Endometrium (tissue), 2 donors: ENCODE data around the gene TRIM41.
"Not testable (repeated sequence)": the region's sequence is repeated elsewhere in the genome, so short reads cannot be mapped to it uniquely, and the experiment has no call there.

ENCODE experiments used
- FAIRE-seq: peaks from 2 replicates; lab custom pipeline; 2012; peaks lifted over from hg19 to GRCh38; lab: Jason Lieb, UNC
- donor health status: control.
- donor health status: control.

TRIM41 gene

DNA sequence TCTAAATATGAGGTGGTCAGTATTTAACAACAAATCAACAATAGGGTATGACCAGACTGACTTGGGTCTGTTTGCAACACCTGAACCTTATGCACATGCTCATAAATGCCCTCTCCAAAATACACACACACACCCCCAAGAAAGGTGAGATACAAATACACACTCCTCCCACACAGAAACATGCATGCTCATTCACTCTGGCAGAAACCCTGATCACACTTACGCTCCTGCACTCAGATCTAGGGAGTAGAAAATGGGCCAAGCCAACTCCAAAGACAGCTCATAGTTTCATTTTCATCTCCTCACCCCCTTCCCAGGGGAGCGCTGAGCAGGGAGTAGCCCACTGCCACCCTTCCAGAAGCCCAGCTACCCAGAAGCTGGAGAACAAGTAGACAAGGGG, 29.4 kb upstream of the TRIM41 start:
- FAIRE-seq = no peak

GRCh38 chr5:181194489-181195248, 28.4 kb upstream of the TRIM41 start:
- no peak for FAIRE-seq

DNA sequence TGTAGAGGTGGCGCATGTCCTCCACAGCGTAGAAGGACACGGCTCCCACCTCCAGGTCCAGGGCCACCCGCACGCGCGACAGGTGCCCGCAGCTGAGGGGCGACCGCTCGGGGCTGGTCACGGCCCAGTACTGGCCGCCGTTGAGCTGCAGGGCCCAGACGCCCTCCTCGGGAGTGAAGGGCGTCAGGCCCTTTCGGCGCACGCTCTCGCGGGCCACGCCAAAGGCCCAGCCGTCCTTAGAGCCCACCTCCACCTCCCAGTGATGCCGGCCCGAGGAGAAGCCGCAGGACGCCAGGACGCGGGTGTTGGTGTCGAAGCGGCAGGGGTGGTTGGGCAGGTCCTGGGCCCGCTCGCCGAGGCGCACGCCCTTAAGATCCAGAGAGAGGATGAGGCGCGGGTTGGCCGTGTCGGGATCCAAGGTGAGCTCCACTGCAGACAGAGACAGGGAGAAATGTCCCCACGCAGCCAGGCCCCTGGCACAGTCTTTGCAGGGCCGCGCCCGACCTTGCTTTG, 27.8 kb upstream of the TRIM41 start:
- no peak for FAIRE-seq

DNA sequence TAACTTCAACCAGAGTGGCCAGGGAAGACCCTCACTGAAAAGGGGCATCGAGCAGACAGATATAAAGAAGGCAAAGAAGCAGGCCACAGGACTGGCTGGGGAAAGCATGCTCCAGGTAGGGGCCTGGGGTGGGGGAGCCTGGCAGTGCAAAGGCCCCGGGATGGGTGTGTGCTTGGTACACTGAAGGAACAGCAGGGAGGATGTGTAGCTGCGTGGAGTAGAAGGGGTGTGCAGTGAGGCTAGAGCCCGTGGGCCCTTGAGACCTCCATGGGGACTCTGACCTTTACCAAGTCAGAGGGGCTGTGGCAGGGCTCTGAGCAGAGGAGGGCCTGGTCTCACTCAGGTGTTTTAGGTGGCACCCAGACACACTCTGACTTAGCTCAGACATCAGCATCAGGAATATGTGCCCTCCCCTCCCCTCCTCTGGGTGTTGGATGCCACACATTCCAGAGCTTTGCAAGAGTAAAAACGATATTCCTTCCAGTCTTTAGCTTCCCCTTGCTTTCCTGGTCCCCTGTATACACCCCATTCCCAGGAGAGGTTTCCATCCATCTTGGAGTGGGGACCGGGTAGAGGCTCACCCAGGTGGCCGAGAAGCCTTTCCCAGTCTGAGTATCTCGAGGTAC, 25.6 kb upstream of the TRIM41 start:
- no peak for FAIRE-seq

DNA sequence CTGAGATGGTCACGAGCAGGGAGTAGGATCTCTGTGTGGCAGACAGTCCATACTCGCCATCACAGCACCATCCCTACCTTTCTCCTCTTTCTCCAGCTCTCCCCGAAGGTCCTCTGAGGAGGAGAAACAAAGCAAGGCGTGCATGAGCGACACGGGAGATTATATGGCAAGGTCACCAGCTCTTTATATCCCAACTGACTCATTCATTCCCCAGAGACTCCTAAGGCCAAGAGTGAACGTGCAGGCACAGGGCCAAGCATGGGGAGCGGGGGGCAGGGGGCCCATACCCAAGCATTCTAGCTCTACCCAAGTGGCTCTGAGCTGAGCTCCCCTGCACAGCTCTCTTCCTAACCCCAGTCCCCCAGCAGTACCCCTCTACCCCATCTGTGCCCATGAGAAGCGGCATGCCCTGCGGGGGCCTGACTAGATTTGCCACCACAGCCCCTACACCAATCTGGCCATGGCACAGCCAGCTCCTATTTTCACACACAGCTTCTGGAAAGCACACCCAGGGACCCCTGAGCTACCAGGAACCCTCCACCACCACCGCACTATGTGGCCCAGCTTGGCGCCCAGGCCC, 24.9 kb upstream of the TRIM41 start:
- no peak for FAIRE-seq

GRCh38 chr5:181198905-181199519, 24.1 kb upstream of the TRIM41 start:
- FAIRE-seq = no peak

GRCh38 chr5:181199881-181200638, 23.0 kb upstream of the TRIM41 start:
- FAIRE-seq = no peak

- no peak for FAIRE-seq
Observed at GRCh38 chr5:181200816-181201215, 22.3 kb upstream of the TRIM41 start.

- FAIRE-seq = no peak
Observed at GRCh38 chr5:181203093-181203711, 19.9 kb upstream of the TRIM41 start.

DNA sequence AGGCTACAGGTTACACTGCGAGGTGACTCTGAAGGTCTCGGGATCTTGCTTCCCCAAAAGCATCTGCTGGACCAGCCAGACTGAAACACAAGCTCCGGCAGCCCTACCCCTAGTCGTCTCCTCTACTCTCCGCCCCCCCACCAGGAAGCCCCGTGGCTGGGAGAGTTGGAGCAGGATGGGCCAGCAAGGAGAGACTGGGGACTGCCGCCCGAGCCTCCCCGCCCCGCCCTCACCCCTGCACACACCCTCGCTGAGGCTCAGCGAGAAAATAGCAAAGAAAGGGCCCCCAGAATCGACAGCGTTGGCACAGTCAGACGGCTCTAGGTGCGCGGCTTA, 19.3 kb upstream of the TRIM41 start:
- FAIRE-seq = no peak

- FAIRE-seq = no peak
Observed at GRCh38 chr5:181204113-181204825, 18.8 kb upstream of the TRIM41 start.

DNA sequence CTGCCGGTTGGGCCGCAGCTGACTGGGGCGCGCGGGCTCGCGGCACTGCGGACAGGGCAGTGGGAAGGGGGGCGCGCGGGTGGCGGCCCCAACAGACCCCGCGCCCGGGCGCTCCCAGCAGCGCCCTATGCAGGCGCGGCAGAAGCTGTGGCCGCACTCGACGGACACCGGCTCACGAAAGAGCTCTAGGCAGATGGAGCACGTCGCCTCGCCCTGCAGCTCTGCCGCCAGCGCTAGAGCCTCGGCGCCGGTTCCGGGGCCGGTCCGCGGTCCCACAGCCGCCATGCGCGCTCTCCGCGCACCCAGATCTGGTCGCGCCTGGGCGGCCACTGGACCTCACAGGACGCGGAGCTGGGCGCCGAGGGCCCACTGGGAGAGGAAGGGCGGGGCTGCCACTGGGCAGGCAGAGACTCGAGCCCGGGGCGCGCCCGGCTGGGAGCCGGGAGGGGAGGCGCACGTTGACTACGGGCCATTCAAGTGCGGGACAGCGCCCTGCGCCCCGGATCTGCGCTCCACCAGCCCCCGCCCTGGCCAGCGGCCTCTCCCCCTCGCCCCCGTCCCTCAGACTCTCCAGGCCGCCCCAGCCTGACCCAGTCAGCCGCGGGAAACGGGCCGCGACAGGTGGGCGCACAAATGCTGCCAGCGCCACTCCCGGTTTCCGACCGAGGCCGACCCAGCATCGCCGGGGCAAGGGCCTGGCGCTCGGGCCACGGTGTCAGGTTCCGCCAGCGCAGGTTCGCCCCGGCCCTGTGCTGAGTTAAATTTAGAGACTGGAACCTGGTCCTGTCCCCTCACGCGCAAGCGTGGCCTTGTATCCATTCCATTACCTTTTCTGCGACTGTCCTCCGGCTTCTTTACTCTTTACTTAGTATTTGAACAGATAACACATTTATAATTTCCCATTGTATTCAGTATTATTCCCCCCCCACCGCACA, 18.0 kb upstream of the TRIM41 start, which contains the start of gene TRIM7:
TSS of gene TRIM7 (minus strand) at position 371 of the 935 bp plus-strand sequence. CDS start at position 285, 86 bp downstream.
- no peak for FAIRE-seq

GRCh38 chr5:181205761-181206649, 17.1 kb upstream of the TRIM41 start:
- no peak for FAIRE-seq

DNA sequence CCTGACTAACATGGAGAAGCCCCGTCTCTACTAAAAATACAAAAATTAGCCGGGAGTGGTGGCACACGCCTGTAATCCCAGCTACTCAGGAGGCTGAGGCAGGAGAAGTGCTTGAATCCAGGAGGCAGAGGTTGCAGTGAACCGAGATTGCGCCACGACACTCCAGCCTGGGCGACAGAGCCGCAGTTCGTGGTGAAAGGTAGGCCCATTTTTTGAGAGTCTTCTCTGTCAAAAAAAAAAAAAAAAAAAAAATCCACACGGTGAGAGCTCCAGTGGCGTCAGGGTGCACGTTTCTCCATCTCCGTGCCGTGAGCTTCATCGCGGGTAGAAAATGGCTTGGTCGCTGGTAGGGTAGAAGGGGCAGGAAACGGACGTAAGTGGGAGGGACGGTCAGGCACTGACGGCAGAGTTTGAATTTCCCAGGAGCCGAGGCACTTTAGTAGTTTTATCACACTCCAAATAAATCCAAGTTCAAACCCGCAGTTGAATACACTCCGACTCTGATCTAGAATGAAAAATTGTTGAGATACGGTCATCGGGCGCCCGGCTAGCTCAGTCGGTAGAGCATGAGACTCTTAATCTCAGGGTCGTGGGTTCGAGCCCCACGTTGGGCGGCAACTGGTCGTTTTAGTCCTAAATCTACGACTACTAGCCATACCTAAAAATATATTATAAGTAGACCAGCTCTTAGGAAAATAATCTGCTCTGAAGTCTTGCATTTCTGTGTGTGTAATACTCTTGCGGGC, 15.7 kb upstream of the TRIM41 start:
- FAIRE-seq = no peak

DNA sequence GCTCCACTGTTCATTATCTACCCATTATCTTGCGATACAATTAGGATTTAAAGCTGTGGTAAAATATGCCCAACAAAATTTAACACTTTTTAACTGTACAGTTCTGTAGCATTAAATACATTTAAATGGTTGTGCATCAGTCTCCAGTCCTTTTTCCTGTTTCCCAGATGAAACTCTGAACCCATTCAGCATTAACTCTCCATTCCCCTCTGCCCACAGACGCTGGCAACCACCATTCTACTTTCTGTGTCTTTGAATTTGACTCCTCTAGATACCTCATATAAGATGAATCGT, 15.2 kb upstream of the TRIM41 start:
- no peak for FAIRE-seq

- FAIRE-seq = not testable (repeated sequence)
Observed at GRCh38 chr5:181209006-181209405, 14.1 kb upstream of the TRIM41 start.

DNA sequence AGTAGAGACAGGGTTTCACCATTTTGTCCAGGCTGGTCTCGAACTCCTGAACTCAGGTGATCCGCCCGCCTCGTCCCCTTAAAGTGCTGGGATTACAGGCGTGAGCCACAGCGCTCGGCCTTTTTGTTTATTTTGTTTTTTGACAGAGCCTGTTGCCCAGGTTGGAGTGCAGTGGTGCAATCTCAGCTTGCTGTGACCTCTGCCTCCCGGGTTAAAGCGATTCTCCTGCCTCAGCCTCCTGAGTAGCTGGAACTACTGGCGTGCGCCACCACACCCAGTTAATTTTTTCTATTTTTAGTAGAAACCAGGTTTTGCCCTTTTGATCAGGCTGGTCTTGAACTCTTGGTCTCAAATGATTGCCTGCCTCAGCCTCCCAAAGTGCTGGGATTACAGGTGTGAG, 12.9 kb upstream of the TRIM41 start:
- not testable (repeated sequence) for FAIRE-seq

GRCh38 chr5:181210698-181211097, 12.4 kb upstream of the TRIM41 start:
- not testable (repeated sequence) for FAIRE-seq
